CD4-positive, alpha-beta T cell treated with Interferon gamma for 1 hour (primary cell): ENCODE measurements around the gene CTIF.
A peak's percentile ranks its signal among the peaks of the same experiment; 100 is the strongest.
"Not testable (repeated sequence)": the region's sequence is repeated elsewhere in the genome, so short reads cannot be mapped to it uniquely, and the experiment has no call there.

ENCODE experiments used
- DNase-seq: peaks from one replicate; pipeline ENCODE4 v3.0.0-alpha.2; 2020

The CTIF gene

DNA sequence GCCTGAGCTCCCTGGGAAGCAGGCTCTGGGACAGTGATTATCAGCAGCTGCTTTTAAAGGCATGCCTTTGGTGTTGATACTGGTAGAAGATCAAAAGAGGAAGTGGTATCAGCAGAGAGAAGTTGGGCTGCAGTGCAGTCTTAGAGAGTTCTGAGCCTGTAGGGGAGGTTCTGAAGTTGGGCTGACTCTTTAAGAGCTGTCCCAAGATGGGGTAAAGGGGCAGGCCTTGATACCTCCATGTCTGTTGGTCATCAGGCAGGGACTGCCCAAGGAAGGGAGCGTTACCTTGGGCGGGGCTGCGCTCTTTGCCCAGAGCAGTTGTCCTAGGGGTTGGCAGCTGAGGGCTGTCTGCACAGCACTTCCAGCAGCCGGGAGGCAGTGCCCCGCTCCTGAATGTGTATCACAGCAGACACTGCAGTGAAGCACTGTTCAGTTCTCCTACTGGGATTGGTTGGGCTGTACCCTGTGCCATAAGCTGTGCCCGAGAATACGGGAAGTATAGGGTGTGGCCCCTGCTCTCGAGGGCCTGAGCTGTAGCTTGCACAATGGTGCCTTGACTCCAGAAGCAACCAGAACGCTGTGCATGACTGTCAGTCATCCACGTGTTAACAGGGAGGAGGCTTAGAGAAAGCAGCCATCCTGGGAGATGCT is 177.0 kb downstream of the CTIF start:
- DNase-seq, result peak; percentile 67

DNA sequence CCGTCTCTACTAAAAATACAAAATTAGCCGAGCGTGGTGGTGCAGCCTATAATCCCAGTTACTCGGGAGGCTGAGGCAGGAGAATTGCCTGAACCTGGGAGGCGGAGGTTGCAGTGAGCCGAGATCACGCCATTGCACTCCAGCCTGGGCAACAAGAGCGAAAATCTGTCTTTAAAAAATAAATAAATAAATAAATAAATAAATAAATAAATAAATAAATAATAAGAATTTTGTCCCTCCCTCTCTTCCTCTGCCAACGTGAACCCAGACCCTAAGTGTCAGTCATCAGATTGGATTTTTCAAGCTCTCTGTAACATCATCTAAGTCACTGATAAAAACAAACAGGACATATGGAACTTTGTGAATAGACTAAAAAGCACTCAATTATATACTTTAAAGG is 178.4 kb downstream of the CTIF start:
- DNase-seq, result not testable (repeated sequence)

GRCh38 chr18:48718251-48718959 is 179.6 kb downstream of the CTIF start:
- DNase-seq, result no peak

- DNase-seq, result no peak
Observed at GRCh38 chr18:48719388-48719787, 180.6 kb downstream of the CTIF start.

DNA sequence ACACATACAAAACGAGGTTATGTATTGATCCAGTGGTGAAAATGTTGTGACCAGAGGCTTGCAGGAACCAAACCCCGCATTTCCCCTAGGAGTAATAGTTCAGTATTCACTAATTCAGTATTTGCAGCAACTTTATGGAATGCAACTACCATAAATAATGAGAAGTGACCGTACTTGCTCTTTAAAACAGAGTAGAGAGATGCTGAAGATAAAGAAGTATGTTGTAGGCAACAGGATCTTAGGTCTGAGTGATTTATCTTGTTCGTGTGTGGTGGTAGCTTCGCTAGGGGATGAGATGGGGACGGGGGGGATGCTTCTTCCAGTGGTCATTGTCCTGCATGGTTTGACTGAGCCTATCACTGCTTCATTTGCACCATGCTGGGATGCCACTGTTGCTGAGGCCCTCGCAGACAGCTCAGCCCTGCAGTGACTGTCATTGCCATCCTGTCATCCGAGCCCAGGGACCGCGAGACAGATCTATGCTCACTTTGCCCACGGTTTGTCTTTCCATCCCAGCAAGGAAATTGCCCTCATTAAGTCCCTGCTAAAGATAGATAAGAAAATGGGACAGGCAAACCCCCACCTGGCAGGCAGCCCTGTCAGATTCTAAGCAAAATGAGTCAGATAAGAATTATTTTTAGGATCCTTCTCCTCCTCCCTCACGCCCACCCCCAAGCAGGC is 181.3 kb downstream of the CTIF start:
- no peak for DNase-seq

- no peak for DNase-seq
Observed at GRCh38 chr18:48720655-48721025, 181.8 kb downstream of the CTIF start.

- no peak for DNase-seq
Observed at GRCh38 chr18:48721312-48721711, 182.5 kb downstream of the CTIF start.

- no peak for DNase-seq
Observed at GRCh38 chr18:48723016-48723415, 184.2 kb downstream of the CTIF start.

DNA sequence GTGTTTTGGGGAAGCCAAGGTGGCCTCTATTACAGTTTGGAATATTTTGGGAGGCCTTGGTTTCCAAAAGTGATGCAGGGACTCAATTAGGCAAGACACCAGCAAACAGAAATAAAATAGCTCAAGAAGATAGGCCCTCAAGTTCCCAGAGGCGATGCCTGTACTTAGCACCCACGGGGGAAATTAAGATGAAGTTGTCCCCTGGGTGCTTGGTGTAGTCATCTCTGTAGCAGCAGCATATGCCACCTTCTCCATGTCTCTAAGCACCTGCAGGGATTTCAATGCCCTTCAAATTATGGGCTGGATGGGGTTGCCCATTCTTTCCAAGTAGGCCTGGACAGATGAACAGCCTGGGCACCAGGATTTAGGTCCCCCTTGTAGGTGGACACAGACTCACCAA is 185.0 kb downstream of the CTIF start:
- DNase-seq, result no peak

DNA sequence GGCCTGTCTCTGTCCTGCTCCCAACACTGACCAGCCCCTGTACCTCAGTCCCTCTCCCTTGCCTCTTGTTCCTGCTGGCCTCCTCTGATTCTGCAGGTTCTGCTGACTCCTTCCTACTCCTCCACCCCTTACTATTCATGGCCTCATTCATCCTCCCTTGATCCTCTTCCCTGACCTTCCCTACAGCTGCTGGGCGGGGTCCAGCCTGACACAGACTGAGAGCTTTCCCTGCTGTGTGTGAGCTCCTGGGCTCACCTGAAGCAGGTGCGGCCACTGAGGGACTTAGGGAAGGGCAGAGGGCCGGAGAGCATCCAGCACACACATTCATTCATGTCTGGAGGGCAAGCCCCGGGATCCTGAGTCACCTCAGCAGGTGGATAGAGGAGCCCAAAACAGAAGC is 185.6 kb downstream of the CTIF start:
- DNase-seq, result no peak

DNA sequence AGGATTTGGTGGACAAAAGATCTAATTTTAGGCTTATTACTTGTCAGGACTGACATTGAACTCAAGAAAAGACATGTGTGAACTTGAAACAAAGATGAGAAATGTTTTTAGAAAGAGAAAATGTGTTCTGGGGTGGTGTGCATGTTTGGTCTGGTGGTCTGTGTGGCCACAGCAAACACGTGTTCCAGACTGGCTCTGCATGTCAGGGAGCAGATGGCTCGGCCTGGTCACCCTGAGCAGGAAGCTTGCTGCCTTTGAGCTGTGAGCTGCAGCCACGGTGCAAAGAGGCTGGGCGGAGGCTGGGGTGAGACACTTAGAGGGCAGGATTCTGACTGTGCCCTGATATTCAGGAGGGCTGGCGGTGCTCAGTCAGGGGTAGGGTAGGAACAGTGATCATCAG is 186.1 kb downstream of the CTIF start:
- no peak for DNase-seq

DNA sequence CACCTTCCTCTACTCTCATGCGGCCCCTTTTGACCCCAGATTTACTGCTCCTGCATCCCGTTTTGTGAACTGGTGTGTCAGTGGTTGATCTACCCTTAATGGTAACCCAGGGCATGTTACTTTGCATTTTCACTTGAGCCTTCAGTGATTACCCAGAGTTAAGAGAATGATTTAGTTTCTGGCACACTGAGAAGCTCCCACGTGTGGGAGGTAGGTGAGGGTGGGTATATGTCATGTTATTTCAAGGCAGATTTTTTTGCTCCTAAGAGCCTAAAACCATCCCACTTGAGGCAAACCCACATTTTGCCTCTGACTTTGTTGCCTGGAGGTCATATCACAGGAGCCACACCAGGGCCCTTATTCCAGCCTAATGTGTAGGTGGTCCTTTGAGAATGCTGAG is 186.7 kb downstream of the CTIF start:
- DNase-seq, result no peak

- DNase-seq, result no peak
Observed at GRCh38 chr18:48727681-48728080, 188.8 kb downstream of the CTIF start.

GRCh38 chr18:48728204-48728833 is 189.5 kb downstream of the CTIF start:
- no peak for DNase-seq

- no peak for DNase-seq
Observed at GRCh38 chr18:48729404-48729803, 190.6 kb downstream of the CTIF start.

- no peak for DNase-seq
Observed at GRCh38 chr18:48730010-48730409, 191.2 kb downstream of the CTIF start.

GRCh38 chr18:48732767-48733424 is 194.1 kb downstream of the CTIF start:
- no peak for DNase-seq

GRCh38 chr18:48733643-48734253 is 194.9 kb downstream of the CTIF start:
- DNase-seq, result no peak

GRCh38 chr18:48734460-48734859 is 195.6 kb downstream of the CTIF start:
- no peak for DNase-seq

- DNase-seq, result no peak
Observed at GRCh38 chr18:48735080-48735676, 196.3 kb downstream of the CTIF start.

DNA sequence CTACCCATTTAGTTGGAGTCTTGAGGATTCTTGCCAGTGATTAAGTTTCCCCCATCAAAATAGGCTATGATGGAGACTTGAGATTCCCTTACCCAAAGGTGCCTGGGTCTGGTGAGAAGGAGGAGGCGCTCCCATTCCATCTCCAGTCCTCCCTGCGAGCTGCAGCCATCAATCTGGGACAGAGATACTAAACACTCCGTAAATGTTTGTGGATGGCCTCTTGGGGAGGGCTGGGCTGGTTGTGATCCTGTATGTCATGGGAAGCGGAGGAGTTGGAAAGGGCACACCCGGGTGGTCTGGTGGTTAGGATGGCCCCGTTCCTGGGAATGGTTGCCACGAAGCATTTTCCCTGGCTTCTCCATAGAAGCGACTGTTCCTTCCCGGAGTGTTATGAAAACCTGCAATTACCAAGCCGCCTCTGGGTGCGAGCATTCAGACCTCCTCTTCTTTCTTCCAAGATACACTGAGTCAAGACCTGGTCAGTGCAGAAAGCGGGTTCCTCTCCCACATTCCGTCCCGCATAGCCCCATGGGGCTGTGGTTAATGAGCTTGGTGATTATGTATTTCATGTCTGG is 196.9 kb downstream of the CTIF start:
- no peak for DNase-seq
